Ectodermal cell (in vitro differentiated cells): ENCODE measurements around the gene UNC13A.
"Not testable (repeated sequence)": the region's sequence is repeated elsewhere in the genome, so short reads cannot be mapped to it uniquely, and the experiment has no call there.

ENCODE experiments used
- H3K27ac ChIP-seq: 2 replicates; pipeline ENCODE4 v1.7.0; 2013; ENCODE audit warnings: mild to moderate bottlenecking, low read depth, low read length; ENCODE audit not compliant: insufficient read depth, poor library complexity, severe bottlenecking
- H3K27me3 ChIP-seq: 2 replicates; pipeline ENCODE4 v1.7.0; 2013; ENCODE audit warnings: mild to moderate bottlenecking, low read length; ENCODE audit not compliant: insufficient read depth, control insufficient read depth, poor library complexity, severe bottlenecking
- H3K36me3 ChIP-seq: one replicate; pipeline ENCODE4 v1.7.0; 2013; ENCODE audit warnings: low read length; ENCODE audit not compliant: control insufficient read depth, insufficient read depth
- H3K4me1 ChIP-seq: one replicate; pipeline ENCODE4 v1.7.0; 2013; ENCODE audit warnings: low read length; ENCODE audit not compliant: control insufficient read depth, insufficient read depth
- H3K4me3 ChIP-seq: 2 replicates; pipeline ENCODE4 v1.7.0; 2013; ENCODE audit warnings: low read depth, low read length, control low read depth; ENCODE audit not compliant: insufficient read depth
- H3K9me3 ChIP-seq: 2 replicates; pipeline ENCODE4 v1.7.0; 2013; ENCODE audit warnings: mild to moderate bottlenecking, low read length, moderate library complexity; ENCODE audit not compliant: control insufficient read depth
- WGBS, 2 experiments: methylation state at CpG; one replicate each; pipeline ENCODE4 v1.1.7; 2013; ENCODE audit warnings: missing lambda C conversion rate in 2 of 2; 5-methylcytosine and 5-hydroxymethylcytosine counted together

UNC13A gene

GRCh38 chr19:17590866-17591265 is 97.3 kb downstream of the UNC13A start:
- no peaks in the 10 kb centered on the region for H3K27me3 ChIP-seq
- no peak overlapping the region for H3K27ac ChIP-seq
- WGBS, 2 experiments, result 50% methylated on average over 1 of the region's 1 CpG
- no peaks in the 10 kb centered on the region for H3K4me1 ChIP-seq
- no peak overlapping the region for H3K4me3 ChIP-seq
- H3K9me3 ChIP-seq, result no peaks in the 10 kb centered on the region
- H3K36me3 ChIP-seq, result no peaks in the 10 kb centered on the region

- WGBS, 2 experiments, result 86 to 88% methylated on average over 6 to 7 of the region's 7 CpGs
- not testable (repeated sequence) for H3K4me3 ChIP-seq, H3K9me3 ChIP-seq, H3K27me3 ChIP-seq, H3K4me1 ChIP-seq, H3K27ac ChIP-seq
- H3K36me3 ChIP-seq, result peaks cover 13% of the 10 kb centered on the region
Measured at GRCh38 chr19:17585395-17585794, 102.8 kb downstream of the UNC13A start.

DNA sequence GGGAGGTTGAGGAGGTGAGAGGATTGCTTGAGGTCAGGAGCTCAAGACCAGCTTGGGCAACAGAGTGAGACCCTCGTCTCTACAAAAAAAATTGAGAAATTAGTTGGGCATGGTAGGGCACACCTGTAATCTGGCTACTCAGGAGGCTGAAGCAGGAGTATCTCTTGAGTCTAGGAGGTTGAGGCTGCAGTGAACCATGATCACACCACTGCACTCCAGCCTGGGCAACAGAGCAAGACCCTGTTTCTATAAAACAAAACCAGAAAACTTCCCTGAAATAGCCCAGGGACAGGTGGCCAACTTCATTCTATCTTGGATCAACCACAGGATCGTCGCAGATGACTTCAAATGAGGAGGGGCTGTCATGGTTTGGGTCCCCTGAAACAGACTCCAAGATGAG is 104.0 kb downstream of the UNC13A start:
- 91 to 95% methylated on average over 3 of the region's 3 CpGs for WGBS, 2 experiments
- Histone ChIP-seq H3K9me3 (no peaks in the 10 kb centered on the region), H3K27me3 (no peaks in the 10 kb centered on the region)

GRCh38 chr19:17582613-17583012 is 105.5 kb downstream of the UNC13A start:
- Histone ChIP-seq H3K4me1 (no peaks in the 10 kb centered on the region), H3K27me3 (no peaks in the 10 kb centered on the region), H3K9me3 (no peaks in the 10 kb centered on the region), H3K36me3 (peaks cover 16% of the 10 kb centered on the region), H3K4me3 (no peak overlapping the region), H3K27ac (no peak overlapping the region)
- WGBS, 2 experiments, result 87 to 88% methylated on average over 8 of the region's 8 CpGs

More for the DNA sequence above, 104.0 kb downstream of the UNC13A start:
- no peak overlapping the region for H3K27ac ChIP-seq
- peaks cover 13% of the 10 kb centered on the region for H3K36me3 ChIP-seq
- no peaks in the 10 kb centered on the region for H3K4me1 ChIP-seq
- no peak overlapping the region for H3K4me3 ChIP-seq

- Histone ChIP-seq H3K4me1 (no peaks in the 10 kb centered on the region), H3K36me3 (peaks cover 18% of the 10 kb centered on the region), H3K4me3 (no peak overlapping the region), H3K27me3 (no peaks in the 10 kb centered on the region), H3K9me3 (no peaks in the 10 kb centered on the region), H3K27ac (no peak overlapping the region)
- 97% methylated on average over 19 of the region's 19 CpGs for WGBS, 2 experiments
Measured at GRCh38 chr19:17581211-17581874, 106.8 kb downstream of the UNC13A start.

DNA sequence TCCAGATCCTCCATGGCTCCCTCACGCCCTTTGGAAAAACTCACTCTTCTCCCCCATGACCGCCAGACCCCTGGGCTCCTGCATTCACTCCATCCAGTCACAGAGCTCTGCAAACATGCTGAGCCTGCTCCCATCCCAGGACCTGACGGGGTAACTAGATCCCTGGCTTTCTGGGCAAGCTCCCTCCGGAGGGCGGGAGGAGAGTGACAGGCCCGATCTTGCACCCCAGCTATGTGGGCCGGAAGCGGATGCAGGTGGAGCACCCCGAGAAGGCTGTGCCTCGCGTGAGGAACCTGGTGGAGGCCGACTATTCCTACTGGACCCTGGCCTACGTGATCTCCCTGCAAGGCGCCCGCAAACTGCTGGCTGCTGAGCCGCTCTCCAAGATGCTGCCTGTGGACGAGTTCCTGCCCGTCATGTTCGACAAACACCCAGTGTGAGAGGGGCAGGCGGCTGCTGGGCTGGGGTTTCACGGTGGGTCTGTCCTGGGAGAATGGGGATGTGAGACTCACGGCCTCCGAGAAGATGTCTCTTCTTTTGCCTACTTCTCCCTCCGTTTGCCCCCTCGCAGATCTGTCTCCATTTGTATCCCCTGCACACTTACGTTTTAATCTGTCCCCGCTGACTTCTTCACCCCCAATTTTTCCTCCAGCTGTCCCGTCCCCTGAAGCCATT is 107.5 kb downstream of the UNC13A start:
- Histone ChIP-seq H3K27me3 (no peaks in the 10 kb centered on the region), H3K36me3 (peaks cover 22% of the 10 kb centered on the region)
- WGBS, 2 experiments, result 93 to 94% methylated on average over 28 of the region's 28 CpGs

DNA sequence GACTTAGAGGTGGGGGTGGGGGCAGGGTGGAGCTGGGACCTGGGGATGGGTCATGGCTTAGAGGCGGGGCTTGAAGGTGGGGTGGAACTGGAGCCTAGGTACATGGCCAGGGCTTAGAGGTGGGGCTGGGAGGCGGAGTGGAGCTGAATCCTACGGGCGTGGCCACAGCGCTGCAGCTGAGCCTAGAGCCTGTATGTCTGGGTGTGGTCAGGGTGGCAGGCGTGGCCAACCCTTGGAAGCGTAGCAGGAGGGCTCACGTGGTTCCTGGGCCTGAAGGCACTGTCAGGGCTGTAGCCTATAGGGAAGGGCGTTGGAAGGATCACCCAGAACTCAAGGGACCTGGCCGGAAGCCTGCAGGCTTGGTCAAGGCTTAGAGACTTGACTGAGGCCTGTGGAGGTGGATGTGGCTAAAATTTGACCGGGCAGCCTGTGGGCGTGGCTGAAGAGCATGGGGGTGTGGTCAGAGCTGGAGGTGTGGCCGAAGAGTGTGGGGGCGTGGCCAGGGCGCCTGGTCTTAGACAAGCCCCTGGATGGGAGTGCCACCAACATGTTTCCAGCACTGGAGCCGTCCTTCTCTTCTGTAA is 108.4 kb downstream of the UNC13A start:
- Histone ChIP-seq H3K36me3 (peaks cover 22% of the 10 kb centered on the region), H3K4me1 (no peaks in the 10 kb centered on the region), H3K4me3 (no peak overlapping the region), H3K27ac (no peak overlapping the region), H3K27me3 (no peaks in the 10 kb centered on the region), H3K9me3 (no peaks in the 10 kb centered on the region)
- 55 to 57% methylated on average over 16 of the region's 16 CpGs for WGBS, 2 experiments

More for the DNA sequence above, 107.5 kb downstream of the UNC13A start:
- Histone ChIP-seq H3K9me3 (no peaks in the 10 kb centered on the region), H3K27ac (no peak overlapping the region), H3K4me3 (no peak overlapping the region), H3K4me1 (no peaks in the 10 kb centered on the region)

- Histone ChIP-seq H3K27me3 (no peaks in the 10 kb centered on the region), H3K9me3 (no peaks in the 10 kb centered on the region), H3K4me3 (no peak overlapping the region), H3K4me1 (no peaks in the 10 kb centered on the region), H3K36me3 (peaks cover 20% of the 10 kb centered on the region), H3K27ac (no peak overlapping the region)
- 92% methylated on average over 22 of the region's 22 CpGs for WGBS, 2 experiments
Measured at GRCh38 chr19:17577457-17578097, 110.6 kb downstream of the UNC13A start.

GRCh38 chr19:17576758-17577456 is 111.2 kb downstream of the UNC13A start:
- Histone ChIP-seq H3K27me3 (no peaks in the 10 kb centered on the region), H3K27ac (no peak overlapping the region), H3K4me1 (no peaks in the 10 kb centered on the region), H3K4me3 (no peak overlapping the region), H3K36me3 (peaks cover 18% of the 10 kb centered on the region), H3K9me3 (no peaks in the 10 kb centered on the region)
- 52 to 59% methylated on average over 34 of the region's 34 CpGs for WGBS, 2 experiments
